GM12872 (cell line): ENCODE data around the gene GCFC2.

Source experiments
- CTCF ChIP-seq: IDR thresholded peaks from 3 replicates; pipeline ENCODE4 v1.5.1; 2011; ENCODE audit warnings: low read depth, mild to moderate bottlenecking, low read length, moderate library complexity; ENCODE audit not compliant: insufficient read depth

The GCFC2 gene

GRCh38 chr2:75640621-75641121, 70.0 kb downstream of the GCFC2 start:
- TF ChIP-seq CTCF: peak; percentile 100

GRCh38 chr2:75637568-75637967, 73.1 kb downstream of the GCFC2 start:
- no peak for TF ChIP-seq CTCF

GRCh38 chr2:75634945-75635344, 75.8 kb downstream of the GCFC2 start:
- no peak for TF ChIP-seq CTCF

GRCh38 chr2:75633620-75634019, 77.1 kb downstream of the GCFC2 start:
- no peak for TF ChIP-seq CTCF

- no peak for TF ChIP-seq CTCF
Measured at GRCh38 chr2:75632813-75633212, 77.9 kb downstream of the GCFC2 start.

- no peak for TF ChIP-seq CTCF
Measured at GRCh38 chr2:75632091-75632701, 78.5 kb downstream of the GCFC2 start.

- TF ChIP-seq CTCF: peak; percentile 97
Measured at GRCh38 chr2:75627902-75628504, 82.7 kb downstream of the GCFC2 start.
